ENCODE measurements around the gene EEA1. TPM values are rescaled to one million over a fixed set of nuclear protein-coding genes. Genes with fewer than 3 reads are reported as not detected.

EEA1 gene
- total and polyA plus RNA-seq, 2 experiments from 2014 or later: 19.1 to 20.7 TPM

DNA sequence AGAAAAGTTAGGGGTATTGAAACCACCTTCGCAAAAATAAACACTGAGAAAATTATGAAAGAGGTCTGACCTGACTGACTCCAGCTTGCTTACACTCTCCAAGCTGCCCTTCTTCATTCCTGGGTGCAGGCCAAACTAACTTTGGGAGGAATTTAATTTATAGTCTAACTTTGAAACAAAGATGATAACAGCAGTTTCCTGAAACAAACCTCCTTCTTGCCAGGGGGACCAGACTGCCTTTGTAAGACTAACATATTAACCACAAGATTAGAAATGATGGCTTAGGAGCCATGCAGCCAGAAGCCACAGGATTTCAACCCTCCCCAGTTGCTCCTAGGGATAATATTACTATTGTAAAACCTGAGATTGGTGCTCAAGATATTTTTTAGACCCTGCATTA is 13.8 kb upstream of the EEA1 start:
- Histone ChIP-seq H3K9me3 (ENCODE audit: low read depth) (no peaks in the 10 kb centered on the region), H3K4me3 (no peak overlapping the region), H3K4me2 (peak overlapping the region; percentile 46), H3K79me2 (no peaks in the 10 kb centered on the region), H2AFZ (no peak overlapping the region), H3K9me2 (replicated peaks; ENCODE audit: insufficient read depth) (no peaks in the 10 kb centered on the region), H3K27ac (peak overlapping the region; percentile 30), H4K20me1 (ENCODE audit: insufficient read depth, poor library complexity, severe bottlenecking) (no peaks in the 10 kb centered on the region), H3K36me3 (replicated peaks; ENCODE audit: insufficient read depth, low read depth) (no peaks in the 10 kb centered on the region), H3K4me1 (ENCODE audit: insufficient read depth) (peaks cover 5% of the 10 kb centered on the region), H3K27me3 (no peaks in the 10 kb centered on the region)
- DNase-seq (ENCODE audit: low spot score): no peak
- WGBS (ENCODE audit: low lambda C conversion rate, missing lambda C conversion rate): 41% methylated on average over 1 of the region's 1 CpG
- TF ChIP-seq EZH2phosphoT487 (IDR thresholded peaks at IDR 0.05; ENCODE audit: low read depth, severe bottlenecking, unreplicated experiment) (no peak), EZH2 (IDR thresholded peaks at IDR 0.05; ENCODE audit: borderline replicate concordance) (no peak)
- TF ChIP-seq, protein P1, sequence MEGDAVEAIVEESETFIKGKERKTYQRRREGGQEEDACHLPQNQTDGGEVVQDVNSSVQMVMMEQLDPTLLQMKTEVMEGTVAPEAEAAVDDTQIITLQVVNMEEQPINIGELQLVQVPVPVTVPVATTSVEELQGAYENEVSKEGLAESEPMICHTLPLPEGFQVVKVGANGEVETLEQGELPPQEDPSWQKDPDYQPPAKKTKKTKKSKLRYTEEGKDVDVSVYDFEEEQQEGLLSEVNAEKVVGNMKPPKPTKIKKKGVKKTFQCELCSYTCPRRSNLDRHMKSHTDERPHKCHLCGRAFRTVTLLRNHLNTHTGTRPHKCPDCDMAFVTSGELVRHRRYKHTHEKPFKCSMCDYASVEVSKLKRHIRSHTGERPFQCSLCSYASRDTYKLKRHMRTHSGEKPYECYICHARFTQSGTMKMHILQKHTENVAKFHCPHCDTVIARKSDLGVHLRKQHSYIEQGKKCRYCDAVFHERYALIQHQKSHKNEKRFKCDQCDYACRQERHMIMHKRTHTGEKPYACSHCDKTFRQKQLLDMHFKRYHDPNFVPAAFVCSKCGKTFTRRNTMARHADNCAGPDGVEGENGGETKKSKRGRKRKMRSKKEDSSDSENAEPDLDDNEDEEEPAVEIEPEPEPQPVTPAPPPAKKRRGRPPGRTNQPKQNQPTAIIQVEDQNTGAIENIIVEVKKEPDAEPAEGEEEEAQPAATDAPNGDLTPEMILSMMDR (IDR thresholded peaks at IDR 0.05; ENCODE audit: poor library complexity): no peak

DNA sequence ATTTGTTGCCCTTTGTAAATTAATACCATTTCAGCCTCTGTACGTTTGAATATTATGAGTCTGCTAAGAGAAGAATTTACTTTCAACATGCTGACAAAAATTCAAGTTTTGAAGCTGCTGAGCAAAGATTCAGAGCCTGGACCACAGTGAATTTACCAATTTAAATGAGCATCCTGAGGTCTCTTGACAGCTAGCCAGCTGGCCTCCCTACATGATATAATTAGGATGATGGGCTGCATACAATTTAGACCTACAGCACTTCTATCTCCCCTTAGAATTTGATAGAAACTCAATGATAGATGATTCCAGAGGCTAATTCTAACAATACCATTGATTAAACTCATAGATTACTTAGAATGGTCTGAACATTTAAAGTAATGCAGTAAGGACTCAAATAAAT is 10.0 kb upstream of the EEA1 start:
- Histone ChIP-seq H3K79me2 (no peaks in the 10 kb centered on the region), H4K20me1 (ENCODE audit: insufficient read depth, poor library complexity, severe bottlenecking) (no peaks in the 10 kb centered on the region), H3K4me3 (no peak overlapping the region), H3K27ac (no peak overlapping the region), H2AFZ (no peak overlapping the region), H3K9me2 (replicated peaks; ENCODE audit: insufficient read depth) (no peaks in the 10 kb centered on the region), H3K4me1 (ENCODE audit: insufficient read depth) (peaks cover 5% of the 10 kb centered on the region), H3K4me2 (no peak overlapping the region), H3K9me3 (ENCODE audit: low read depth) (no peaks in the 10 kb centered on the region), H3K27me3 (no peaks in the 10 kb centered on the region), H3K36me3 (replicated peaks; ENCODE audit: insufficient read depth, low read depth) (no peaks in the 10 kb centered on the region)
- 64% methylated on average over 1 of the region's 1 CpG for WGBS (ENCODE audit: low lambda C conversion rate, missing lambda C conversion rate)
- no peak for DNase-seq (ENCODE audit: low spot score)
- TF ChIP-seq, protein P1 (IDR thresholded peaks at IDR 0.05; ENCODE audit: poor library complexity): no peak
- no peak for TF ChIP-seq EZH2phosphoT487 (IDR thresholded peaks at IDR 0.05; ENCODE audit: low read depth, severe bottlenecking, unreplicated experiment)
- TF ChIP-seq EZH2 (IDR thresholded peaks at IDR 0.05; ENCODE audit: borderline replicate concordance): no peak

DNA sequence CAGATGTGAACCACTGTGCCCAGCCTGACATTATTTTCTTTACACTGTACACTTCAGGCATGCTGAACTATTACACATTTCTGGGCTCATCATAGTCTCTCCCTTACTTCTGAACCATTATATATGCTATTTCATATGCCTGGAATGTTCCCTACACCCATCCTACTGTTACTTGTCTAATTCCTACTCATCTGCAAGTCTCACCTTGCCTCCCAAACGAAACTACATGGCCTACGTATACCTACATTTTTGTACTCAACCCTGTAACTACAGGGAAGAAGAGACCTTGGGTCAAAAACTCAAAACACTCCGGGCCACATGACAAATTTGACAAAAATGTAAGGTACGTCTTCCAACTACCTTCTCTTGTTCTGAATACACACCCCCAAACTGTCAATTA is 9.5 kb upstream of the EEA1 start:
- Histone ChIP-seq H3K36me3 (replicated peaks; ENCODE audit: insufficient read depth, low read depth) (no peaks in the 10 kb centered on the region), H3K9me3 (ENCODE audit: low read depth) (no peaks in the 10 kb centered on the region), H3K9me2 (replicated peaks; ENCODE audit: insufficient read depth) (no peaks in the 10 kb centered on the region), H3K79me2 (no peaks in the 10 kb centered on the region), H3K4me3 (no peak overlapping the region), H3K4me2 (no peak overlapping the region), H3K27me3 (no peaks in the 10 kb centered on the region), H2AFZ (no peak overlapping the region), H3K27ac (no peak overlapping the region), H3K4me1 (ENCODE audit: insufficient read depth) (peaks cover 5% of the 10 kb centered on the region), H4K20me1 (ENCODE audit: insufficient read depth, poor library complexity, severe bottlenecking) (no peaks in the 10 kb centered on the region)
- TF ChIP-seq EZH2phosphoT487 (IDR thresholded peaks at IDR 0.05; ENCODE audit: low read depth, severe bottlenecking, unreplicated experiment): no peak
- TF ChIP-seq EZH2 (IDR thresholded peaks at IDR 0.05; ENCODE audit: borderline replicate concordance): no peak
- TF ChIP-seq, protein P1 (IDR thresholded peaks at IDR 0.05; ENCODE audit: poor library complexity): no peak
- WGBS (ENCODE audit: low lambda C conversion rate, missing lambda C conversion rate): 88% methylated on average over 4 of the region's 4 CpGs
- no peak for DNase-seq (ENCODE audit: low spot score)

DNA sequence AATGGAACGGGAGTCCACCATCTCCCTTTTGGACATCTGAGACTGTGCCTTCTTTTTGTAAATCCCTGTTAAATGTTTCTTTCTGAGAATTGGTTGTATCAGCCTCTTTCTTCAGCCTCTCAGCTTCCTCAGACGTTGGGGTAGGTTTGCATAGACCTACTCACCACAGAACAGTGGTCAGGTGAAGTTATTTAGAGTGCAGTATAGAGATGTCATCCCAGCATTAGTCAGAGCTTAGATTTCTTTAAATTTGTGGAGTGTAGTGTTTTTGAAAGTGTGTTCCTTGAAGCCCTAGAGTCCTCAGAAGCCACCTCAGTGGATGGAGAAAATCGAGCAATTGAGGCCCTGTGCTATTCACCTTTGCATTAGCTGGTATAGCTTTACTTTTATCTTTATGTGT is 8.9 kb upstream of the EEA1 start:
- H3K79me2 ChIP-seq: no peaks in the 10 kb centered on the region
- WGBS (ENCODE audit: low lambda C conversion rate, missing lambda C conversion rate): 88% methylated on average over 3 of the region's 3 CpGs
- H3K4me3 ChIP-seq: no peak overlapping the region
- no peak overlapping the region for H3K27ac ChIP-seq
- H3K4me2 ChIP-seq: no peak overlapping the region
- no peaks in the 10 kb centered on the region for H4K20me1 ChIP-seq (ENCODE audit: insufficient read depth, poor library complexity, severe bottlenecking)
- no peak for DNase-seq (ENCODE audit: low spot score)
- no peaks in the 10 kb centered on the region for H3K9me3 ChIP-seq (ENCODE audit: low read depth)
- H3K27me3 ChIP-seq: no peaks in the 10 kb centered on the region
- H3K9me2 ChIP-seq (replicated peaks; ENCODE audit: insufficient read depth): no peaks in the 10 kb centered on the region
- H3K4me1 ChIP-seq (ENCODE audit: insufficient read depth): peaks cover 1% of the 10 kb centered on the region
- TF ChIP-seq, protein P1 (IDR thresholded peaks at IDR 0.05; ENCODE audit: poor library complexity): no peak
- TF ChIP-seq EZH2phosphoT487 (IDR thresholded peaks at IDR 0.05; ENCODE audit: low read depth, severe bottlenecking, unreplicated experiment) (no peak), EZH2 (IDR thresholded peaks at IDR 0.05; ENCODE audit: borderline replicate concordance) (no peak)
- H2AFZ ChIP-seq: no peak overlapping the region
- H3K36me3 ChIP-seq (replicated peaks; ENCODE audit: insufficient read depth, low read depth): no peaks in the 10 kb centered on the region

Data from hepatocyte (in vitro differentiated cells).